Measurements from ENCODE around the gene NMUR1.
A peak's percentile ranks its signal among the peaks of the same experiment; 100 is the strongest.

NMUR1 gene

GRCh38 chr2:231514225-231514950 is 15.9 kb downstream of the NMUR1 start (continued):
- peak; percentile 63; the same call in 1 of the 2 replicates for TF ChIP-seq GLIS1 (tag by site-specific recombination; IDR thresholded peaks at IDR 0.05)
- TF ChIP-seq REPIN1 (tag by site-specific recombination; IDR thresholded peaks at IDR 0.05; ENCODE audit: low read depth) = no peak
- peak; percentile 84 for TF ChIP-seq ZEB2 (tag by site-specific recombination; IDR thresholded peaks at IDR 0.05)
- 0 out of 2 replicates have a peak, but pooled peaks have one; percentile 30 for TF ChIP-seq ZFP69B (tag by site-specific recombination; IDR thresholded peaks at IDR 0.05)
- 0 out of 2 replicates have a peak, but pooled peaks have one; percentile 22 for TF ChIP-seq ZNF391 (tag by site-specific recombination; IDR thresholded peaks at IDR 0.05; ENCODE audit: borderline replicate concordance, low read depth)
- peak; percentile 41; the same call in 1 of the 2 replicates for TF ChIP-seq GLIS2 (tag by site-specific recombination; IDR thresholded peaks at IDR 0.05)
- no peak for TF ChIP-seq ZNF473 (tag by site-specific recombination; IDR thresholded peaks at IDR 0.05)

- TF ChIP-seq ZSCAN30 (tag by site-specific recombination; IDR thresholded peaks at IDR 0.05) (no peak), ZNF2 (tag by site-specific recombination; IDR thresholded peaks at IDR 0.05) (peak; percentile 40; the same call in 1 of the 2 replicates), ZNF24 (tag by site-specific recombination; IDR thresholded peaks at IDR 0.05) (0 out of 2 replicates have a peak, but pooled peaks have one; percentile 18), ZNF366 (tag by site-specific recombination; conservative IDR thresholded peaks at IDR 0.05) (no peak), KLF17 (tag by site-specific recombination; IDR thresholded peaks at IDR 0.05) (0 out of 2 replicates have a peak, but pooled peaks have one; percentile 14), ZNF18 (tag by site-specific recombination; IDR thresholded peaks at IDR 0.05) (no peak), ZNF624 (tag by site-specific recombination; IDR thresholded peaks at IDR 0.05) (no peak), ZNF660 (tag by site-specific recombination; IDR thresholded peaks at IDR 0.05) (peak; percentile 30), SCRT2 (tag by site-specific recombination; IDR thresholded peaks at IDR 0.05) (no peak), ZNF138 (tag by site-specific recombination; IDR thresholded peaks at IDR 0.05; ENCODE audit: borderline replicate concordance) (no peak), ZNF157 (tag by site-specific recombination; IDR thresholded peaks at IDR 0.05) (no peak), ZNF19 (tag by site-specific recombination; IDR thresholded peaks at IDR 0.05; ENCODE audit: low read depth) (no peak), ZNF335 (tag by site-specific recombination; conservative IDR thresholded peaks at IDR 0.05) (peak; percentile 67; the same call in 1 of the 2 replicates)
- TF ChIP-seq, protein P1, sequence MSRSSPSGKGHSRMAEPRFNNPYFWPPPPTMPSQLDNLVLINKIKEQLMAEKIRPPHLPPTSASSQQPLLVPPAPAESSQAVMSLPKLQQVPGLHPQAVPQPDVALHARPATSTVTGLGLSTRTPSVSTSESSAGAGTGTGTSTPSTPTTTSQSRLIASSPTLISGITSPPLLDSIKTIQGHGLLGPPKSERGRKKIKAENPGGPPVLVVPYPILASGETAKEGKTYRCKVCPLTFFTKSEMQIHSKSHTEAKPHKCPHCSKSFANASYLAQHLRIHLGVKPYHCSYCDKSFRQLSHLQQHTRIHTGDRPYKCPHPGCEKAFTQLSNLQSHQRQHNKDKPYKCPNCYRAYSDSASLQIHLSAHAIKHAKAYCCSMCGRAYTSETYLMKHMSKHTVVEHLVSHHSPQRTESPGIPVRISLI (tag by site-specific recombination; IDR thresholded peaks at IDR 0.05) = peak; percentile 57; the same call in 1 of the 2 replicates
- Histone ChIP-seq H3K9me3 (ENCODE audit: control insufficient read depth, insufficient read depth, low read depth, low read length) (no peaks in the 10 kb centered on the region), H3K36me3 (ENCODE audit: control insufficient read depth in 2 of 2, insufficient read depth in 1 of 2, low read length in 2 of 2) (no peaks in the 10 kb centered on the region), H3K4me1 (ENCODE audit: control insufficient read depth, insufficient read depth, low read length) (no peaks in the 10 kb centered on the region; the same call in 1 of the 2 replicates), H3K27ac (ENCODE audit: extremely low read depth, low read depth, low read length) (peak overlapping the region; percentile 25; the same call in 1 of the 2 replicates), H3K4me3 (ENCODE audit: low read depth, low read length) (peak overlapping the region; percentile 40)
- ChIA-PET CTCF (interaction anchor here (0.7 kb wide), 2 partner anchors 47 to 161 kb away, joined by 3 read pairs; no protein-coding TSS in a partner anchor), POLR2A (interaction anchor here (0.6 to 2.0 kb wide), 2 partner anchors 50 to 57 kb away, joined by 3 to 27 read pairs; partner anchors contain the start of gene NCL)
Measured at GRCh38 chr2:231513746-231514224, 16.5 kb downstream of the NMUR1 start.
